ENCODE data around the gene OR4C12.
"Not testable (repeated sequence)": the region's sequence is repeated elsewhere in the genome, so short reads cannot be mapped to it uniquely, and the experiment has no call there.

OR4C12 gene

GRCh38 chr11:49982435-49982834 lies at the start of gene OR4C12:
Gene OR4C12 (minus strand): TSS chr11:49982535. CDS start chr11:49982501, 34 bp downstream.
- DNase-seq (ENCODE audit: low read depth in 2 of 2) = not testable (repeated sequence)

GRCh38 chr11:50030193-50030592 lies 47.9 kb upstream of the OR4C12 start:
- DNase-seq (ENCODE audit: low read depth in 2 of 2) = no peak

GRCh38 chr11:49995565-49995964 lies 13.2 kb upstream of the OR4C12 start:
- DNase-seq (ENCODE audit: low read depth in 2 of 2) = no peak

GRCh38 chr11:49973439-49973838 lies 8.9 kb downstream of the OR4C12 start:
- not testable (repeated sequence) for DNase-seq (ENCODE audit: low read depth in 2 of 2)

- no peak for DNase-seq (ENCODE audit: low read depth in 2 of 2)
Observed at GRCh38 chr11:49952091-49952490, 30.2 kb downstream of the OR4C12 start, which contains the start of gene OR4C13. Gene OR4C13 (plus strand): TSS chr11:49952391. CDS start chr11:49952423, 32 bp downstream.

GRCh38 chr11:49948701-49949100 lies 33.6 kb downstream of the OR4C12 start:
- not testable (repeated sequence) for DNase-seq (ENCODE audit: low read depth in 2 of 2)

Data from stimulated activated CD8-positive, alpha-beta memory T cell treated with anti-CD3 and anti-CD28 coated beads, Interleukin-15, amount 100 ng/mL, for 4 hours (primary cell).